ENCODE data around the gene AOPEP.

AOPEP gene

GRCh38 chr9:94809778-94810177 is 83.3 kb downstream of the AOPEP start:
- no peaks in the 10 kb centered on the region for H3K36me3 ChIP-seq (ENCODE audit: insufficient read depth, low read depth, low read length)
- H3K27me3 ChIP-seq (ENCODE audit: insufficient read depth, low read length): no peaks in the 10 kb centered on the region
- H3K4me1 ChIP-seq (ENCODE audit: insufficient read depth, low read length): peaks cover 7% of the 10 kb centered on the region; the same call in 1 of the 2 replicates
- H3K9ac ChIP-seq (ENCODE audit: low read depth, low read length): no peak overlapping the region
- no peak overlapping the region for H3K27ac ChIP-seq (ENCODE audit: low read length)
- no peak overlapping the region for H3K4me3 ChIP-seq (ENCODE audit: low read length)
- no peaks in the 10 kb centered on the region for H3K9me3 ChIP-seq (ENCODE audit: insufficient read depth, low read depth, low read length)

- Histone ChIP-seq H3K4me1 (ENCODE audit: insufficient read depth, low read length) (peaks cover 4% of the 10 kb centered on the region; the same call in 1 of the 2 replicates), H3K27ac (ENCODE audit: low read length) (no peak overlapping the region), H3K9me3 (ENCODE audit: insufficient read depth, low read depth, low read length) (no peaks in the 10 kb centered on the region), H3K9ac (ENCODE audit: low read depth, low read length) (no peak overlapping the region), H3K36me3 (ENCODE audit: insufficient read depth, low read depth, low read length) (no peaks in the 10 kb centered on the region), H3K4me3 (ENCODE audit: low read length) (no peak overlapping the region), H3K27me3 (ENCODE audit: insufficient read depth, low read length) (no peaks in the 10 kb centered on the region)
Observed at GRCh38 chr9:94811074-94811473, 84.6 kb downstream of the AOPEP start.

DNA sequence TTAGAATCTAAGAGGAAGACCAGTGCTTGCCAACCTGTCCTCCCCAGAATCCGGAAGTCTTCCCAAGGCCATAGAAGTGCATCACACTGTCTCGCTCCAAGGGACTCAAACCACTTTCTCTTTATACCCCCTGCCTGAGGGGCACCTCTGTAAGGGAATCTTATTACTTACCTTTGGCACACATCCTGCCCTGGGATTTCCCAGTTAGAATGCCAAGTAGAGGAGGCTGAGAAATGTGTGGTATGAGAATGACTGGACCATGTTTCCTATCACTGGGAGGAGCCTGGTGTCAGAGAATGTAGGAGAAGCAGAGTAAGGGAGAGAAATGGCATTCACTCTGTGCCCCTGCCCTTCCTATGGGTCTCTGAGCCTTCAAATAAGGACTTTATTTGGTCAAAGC is 85.8 kb downstream of the AOPEP start:
- Histone ChIP-seq H3K9ac (ENCODE audit: low read depth, low read length) (no peak overlapping the region), H3K4me3 (ENCODE audit: low read length) (no peak overlapping the region), H3K27me3 (ENCODE audit: insufficient read depth, low read length) (no peaks in the 10 kb centered on the region), H3K9me3 (ENCODE audit: insufficient read depth, low read depth, low read length) (no peaks in the 10 kb centered on the region), H3K27ac (ENCODE audit: low read length) (no peak overlapping the region), H3K4me1 (ENCODE audit: insufficient read depth, low read length) (no peaks in the 10 kb centered on the region), H3K36me3 (ENCODE audit: insufficient read depth, low read depth, low read length) (no peaks in the 10 kb centered on the region)

GRCh38 chr9:94813379-94813778 is 86.9 kb downstream of the AOPEP start:
- Histone ChIP-seq H3K36me3 (ENCODE audit: insufficient read depth, low read depth, low read length) (no peaks in the 10 kb centered on the region), H3K4me1 (ENCODE audit: insufficient read depth, low read length) (no peaks in the 10 kb centered on the region)

GRCh38 chr9:94817291-94818177 is 91.0 kb downstream of the AOPEP start:
- no peaks in the 10 kb centered on the region for H3K36me3 ChIP-seq (ENCODE audit: insufficient read depth, low read depth, low read length)
- H3K4me3 ChIP-seq (ENCODE audit: low read length): no peak overlapping the region
- no peak overlapping the region for H3K27ac ChIP-seq (ENCODE audit: low read length)
- no peak overlapping the region for H3K9ac ChIP-seq (ENCODE audit: low read depth, low read length)
- no peaks in the 10 kb centered on the region for H3K4me1 ChIP-seq (ENCODE audit: insufficient read depth, low read length)
- H3K27me3 ChIP-seq (ENCODE audit: insufficient read depth, low read length): no peaks in the 10 kb centered on the region; the same call in 1 of the 2 replicates
- H3K9me3 ChIP-seq (ENCODE audit: insufficient read depth, low read depth, low read length): no peaks in the 10 kb centered on the region

More at GRCh38 chr9:94813379-94813778, 86.9 kb downstream of the AOPEP start:
- no peak overlapping the region for H3K9ac ChIP-seq (ENCODE audit: low read depth, low read length)
- no peaks in the 10 kb centered on the region for H3K9me3 ChIP-seq (ENCODE audit: insufficient read depth, low read depth, low read length)
- no peak overlapping the region for H3K27ac ChIP-seq (ENCODE audit: low read length)
- no peaks in the 10 kb centered on the region for H3K27me3 ChIP-seq (ENCODE audit: insufficient read depth, low read length)
- H3K4me3 ChIP-seq (ENCODE audit: low read length): no peak overlapping the region

GRCh38 chr9:94818178-94818541 is 91.7 kb downstream of the AOPEP start:
- Histone ChIP-seq H3K4me3 (ENCODE audit: low read length) (no peak overlapping the region), H3K9me3 (ENCODE audit: insufficient read depth, low read depth, low read length) (no peaks in the 10 kb centered on the region), H3K36me3 (ENCODE audit: insufficient read depth, low read depth, low read length) (no peaks in the 10 kb centered on the region), H3K27ac (ENCODE audit: low read length) (no peak overlapping the region), H3K27me3 (ENCODE audit: insufficient read depth, low read length) (peaks cover under 1% of the 10 kb centered on the region; the same call in 1 of the 2 replicates), H3K4me1 (ENCODE audit: insufficient read depth, low read length) (no peaks in the 10 kb centered on the region), H3K9ac (ENCODE audit: low read depth, low read length) (no peak overlapping the region)

DNA sequence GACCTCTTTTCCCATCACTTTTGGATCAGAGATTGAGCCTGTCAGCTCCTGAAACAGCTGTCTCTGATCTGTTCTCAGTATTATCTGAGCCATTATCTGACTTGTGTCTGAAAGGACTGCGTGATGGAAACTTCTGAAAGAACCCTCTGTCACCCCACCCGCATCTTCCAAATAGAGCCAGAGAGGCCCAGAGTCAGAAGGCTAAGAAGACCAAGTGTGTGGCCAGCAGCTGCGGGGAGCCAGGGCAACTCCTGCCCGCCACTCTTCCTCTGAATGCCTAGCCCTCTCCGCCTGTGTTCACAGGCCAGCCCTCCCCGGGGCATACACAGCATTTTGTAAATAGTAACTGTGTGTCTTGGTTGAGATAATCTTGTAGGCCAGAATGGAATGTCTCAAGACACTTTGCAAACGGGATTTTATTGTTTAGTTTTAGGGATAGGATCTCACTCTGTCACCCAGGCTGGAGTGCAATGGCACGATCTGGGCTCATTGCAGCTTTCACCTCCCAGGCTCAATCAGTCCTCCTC is 92.7 kb downstream of the AOPEP start:
- Histone ChIP-seq H3K9me3 (ENCODE audit: insufficient read depth, low read depth, low read length) (no peaks in the 10 kb centered on the region), H3K27ac (ENCODE audit: low read length) (no peak overlapping the region), H3K36me3 (ENCODE audit: insufficient read depth, low read depth, low read length) (no peaks in the 10 kb centered on the region), H3K4me3 (ENCODE audit: low read length) (no peak overlapping the region), H3K9ac (ENCODE audit: low read depth, low read length) (no peak overlapping the region), H3K27me3 (ENCODE audit: insufficient read depth, low read length) (peaks cover 11% of the 10 kb centered on the region; the same call in 1 of the 2 replicates), H3K4me1 (ENCODE audit: insufficient read depth, low read length) (peaks cover 2% of the 10 kb centered on the region; the same call in 1 of the 2 replicates)

- Histone ChIP-seq H3K36me3 (ENCODE audit: insufficient read depth, low read depth, low read length) (no peaks in the 10 kb centered on the region), H3K9me3 (ENCODE audit: insufficient read depth, low read depth, low read length) (no peaks in the 10 kb centered on the region), H3K27me3 (ENCODE audit: insufficient read depth, low read length) (peaks cover 18% of the 10 kb centered on the region; the same call in 1 of the 2 replicates), H3K27ac (ENCODE audit: low read length) (no peak overlapping the region), H3K9ac (ENCODE audit: low read depth, low read length) (no peak overlapping the region), H3K4me1 (ENCODE audit: insufficient read depth, low read length) (peaks cover 19% of the 10 kb centered on the region; the same call in 1 of the 2 replicates), H3K4me3 (ENCODE audit: low read length) (no peak overlapping the region)
Observed at GRCh38 chr9:94821098-94821887, 94.8 kb downstream of the AOPEP start.

DNA sequence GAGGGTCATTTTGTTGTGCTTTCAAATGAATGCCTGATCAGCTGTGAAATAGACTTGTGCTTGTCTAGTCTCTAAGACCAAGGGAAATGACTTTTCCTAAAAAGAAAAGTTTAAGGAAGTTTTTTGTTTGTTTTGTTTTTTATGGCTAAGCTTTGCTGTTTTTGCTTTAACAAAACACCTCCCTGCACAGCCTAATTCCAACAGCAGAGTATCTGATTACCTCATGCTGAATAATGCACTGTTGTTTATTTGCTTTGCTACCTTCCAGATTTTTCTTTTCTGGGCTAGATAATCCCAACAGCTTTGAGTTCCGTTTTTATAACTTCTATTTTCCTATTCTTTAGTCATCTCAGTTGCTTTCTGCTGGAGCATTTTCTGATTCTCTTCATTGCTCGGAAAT is 95.8 kb downstream of the AOPEP start:
- no peak overlapping the region for H3K9ac ChIP-seq (ENCODE audit: low read depth, low read length)
- no peak overlapping the region for H3K27ac ChIP-seq (ENCODE audit: low read length)
- H3K36me3 ChIP-seq (ENCODE audit: insufficient read depth, low read depth, low read length): no peaks in the 10 kb centered on the region
- peaks cover 28% of the 10 kb centered on the region; the same call in 1 of the 2 replicates for H3K27me3 ChIP-seq (ENCODE audit: insufficient read depth, low read length)
- no peak overlapping the region for H3K4me3 ChIP-seq (ENCODE audit: low read length)
- H3K9me3 ChIP-seq (ENCODE audit: insufficient read depth, low read depth, low read length): no peaks in the 10 kb centered on the region
- peaks cover 19% of the 10 kb centered on the region; the same call in 1 of the 2 replicates for H3K4me1 ChIP-seq (ENCODE audit: insufficient read depth, low read length)

- Histone ChIP-seq H3K36me3 (ENCODE audit: insufficient read depth, low read depth, low read length) (no peaks in the 10 kb centered on the region), H3K4me1 (ENCODE audit: insufficient read depth, low read length) (peaks cover 19% of the 10 kb centered on the region; the same call in 1 of the 2 replicates), H3K9ac (ENCODE audit: low read depth, low read length) (no peak overlapping the region), H3K4me3 (ENCODE audit: low read length) (no peak overlapping the region), H3K27ac (ENCODE audit: low read length) (no peak overlapping the region), H3K27me3 (ENCODE audit: insufficient read depth, low read length) (peaks cover 29% of the 10 kb centered on the region; the same call in 1 of the 2 replicates), H3K9me3 (ENCODE audit: insufficient read depth, low read depth, low read length) (no peaks in the 10 kb centered on the region)
Observed at GRCh38 chr9:94823710-94824109, 97.2 kb downstream of the AOPEP start.

DNA sequence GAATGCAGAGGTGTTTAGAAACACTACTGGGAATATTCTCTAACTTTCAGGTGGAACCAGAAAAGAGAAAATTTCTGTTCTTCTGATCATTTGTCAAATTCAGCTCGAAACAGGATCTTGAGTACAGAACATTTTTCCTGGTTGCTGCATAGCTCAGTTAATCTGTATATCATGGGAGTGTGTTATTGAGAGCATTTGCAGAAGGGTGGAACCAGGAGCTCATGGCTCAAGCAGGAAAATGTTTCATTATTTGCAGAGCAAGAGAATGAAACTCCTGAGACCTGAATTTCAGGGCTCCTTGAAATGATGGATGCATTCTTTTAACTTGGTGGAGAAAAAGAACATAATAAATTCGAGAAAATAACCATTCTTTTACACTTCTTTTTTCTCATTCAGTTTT is 97.9 kb downstream of the AOPEP start:
- Histone ChIP-seq H3K27me3 (ENCODE audit: insufficient read depth, low read length) (peaks cover 29% of the 10 kb centered on the region; the same call in 1 of the 2 replicates), H3K9ac (ENCODE audit: low read depth, low read length) (no peak overlapping the region; the same call in 1 of the 2 replicates), H3K4me1 (ENCODE audit: insufficient read depth, low read length) (peaks cover 19% of the 10 kb centered on the region; the same call in 1 of the 2 replicates), H3K36me3 (ENCODE audit: insufficient read depth, low read depth, low read length) (no peaks in the 10 kb centered on the region), H3K4me3 (ENCODE audit: low read length) (no peak overlapping the region), H3K9me3 (ENCODE audit: insufficient read depth, low read depth, low read length) (no peaks in the 10 kb centered on the region), H3K27ac (ENCODE audit: low read length) (no peak overlapping the region)

All from iPS-20b (cell line).